Right ventricle myocardium superior (tissue), 1 donor: ENCODE measurements around the gene TARDBP. TPM values are rescaled to one million over a fixed set of nuclear protein-coding genes. Genes with fewer than 3 reads are reported as not detected.
"Not testable (repeated sequence)": the region's sequence is repeated elsewhere in the genome, so short reads cannot be mapped to it uniquely, and the experiment has no call there.

Experiments
- ATAC-seq: fragments of 200-7000 bp; cut with Tn5 transposase; one replicate; pipeline ENCODE4 v1.9.1; 2020; ENCODE audit warnings: mild to moderate bottlenecking; ENCODE audit not compliant: poor library complexity
- DNase-seq: peaks from one replicate; pipeline ENCODE4 v3.0.0-alpha.2; 2020
- intact Hi-C: fragments of 100-400 bp; cut with DNase I; formaldehyde crosslinking; loops from one replicate; pipeline ENCODE4 v1.11.2; 2022
- total RNA-seq: library from RNA; stranded (reverse); fragmentation: NEBNext Ultra II Directional; extraction: Animal tissue kit (Norgen Biotek cat#: 25700); gene quantifications from one replicate; pipeline ENCODE4 v1.2.1, GENCODE V29; 2021
- donor health status: DM: no; HTN: yes; CAD: no; lungs with severe emphysema.

Gene TARDBP
- total RNA-seq, 1 donor from 2014 or later = 106 TPM

DNA sequence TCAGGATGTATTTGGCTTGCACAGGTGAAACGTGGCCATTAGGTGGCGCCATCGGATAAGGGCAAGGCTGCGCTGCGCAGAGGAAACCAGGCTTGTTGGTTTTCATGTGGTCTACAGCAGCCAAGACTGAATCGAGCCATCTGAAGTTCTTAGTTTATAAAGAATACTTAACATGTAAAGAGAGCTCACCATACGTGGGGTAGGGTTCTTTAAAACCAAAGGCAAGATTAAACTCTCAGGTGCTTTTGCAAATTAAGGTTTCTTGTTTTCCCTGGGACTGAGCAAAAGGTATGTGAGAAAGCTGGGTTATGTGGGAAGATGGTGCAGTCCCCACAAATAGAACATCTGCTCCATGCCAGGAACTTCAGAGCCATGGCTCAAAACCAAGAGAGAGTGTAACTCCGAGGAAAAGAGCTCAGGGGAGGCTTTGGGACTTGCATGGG lies 25.3 kb downstream of the TARDBP start:
- DNase-seq (peak; percentile 90), ATAC-seq (peak; percentile 99)
- intact Hi-C loops = loop anchor here (2.0 kb wide), 1 partner anchor 607 kb away; no protein-coding TSS in a partner anchor

DNA sequence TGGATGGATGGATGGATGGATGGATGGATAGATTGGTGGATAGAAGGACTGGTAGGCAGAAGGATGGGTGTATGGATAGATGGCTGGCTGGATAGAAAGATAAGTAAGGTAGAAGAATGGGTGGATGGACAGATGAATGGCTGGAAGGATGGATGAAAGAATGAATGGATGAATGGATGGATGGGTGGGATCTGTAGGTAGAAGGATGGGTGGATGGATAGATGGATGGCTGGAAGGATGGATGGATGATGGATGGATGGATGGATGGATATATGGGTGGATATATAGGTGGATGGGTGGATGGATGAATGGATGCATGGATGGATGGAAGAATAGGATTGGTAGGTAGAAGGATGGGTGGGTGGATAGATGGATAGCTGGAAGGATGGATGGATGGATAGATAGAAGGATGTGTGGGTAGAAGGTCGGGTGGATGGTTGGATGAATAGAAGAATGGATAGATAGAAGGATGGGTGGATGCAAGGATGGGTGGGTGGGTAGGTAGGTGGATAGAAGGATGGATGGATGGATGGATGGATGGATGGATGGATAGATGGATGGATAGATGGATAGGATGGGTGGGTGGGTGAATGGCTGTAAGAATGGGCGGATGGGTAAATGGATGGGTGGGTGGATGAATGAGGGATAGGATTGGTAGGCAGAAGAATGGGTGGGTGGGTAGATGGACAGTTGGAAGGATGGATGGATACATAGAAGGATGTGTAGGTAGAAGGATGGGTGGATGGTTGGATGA lies 27.1 kb downstream of the TARDBP start:
- ATAC-seq (no peak), DNase-seq (no peak)
- intact Hi-C loops = loop anchor here (2.0 kb wide), 1 partner anchor 605 kb away; no protein-coding TSS in a partner anchor

DNA sequence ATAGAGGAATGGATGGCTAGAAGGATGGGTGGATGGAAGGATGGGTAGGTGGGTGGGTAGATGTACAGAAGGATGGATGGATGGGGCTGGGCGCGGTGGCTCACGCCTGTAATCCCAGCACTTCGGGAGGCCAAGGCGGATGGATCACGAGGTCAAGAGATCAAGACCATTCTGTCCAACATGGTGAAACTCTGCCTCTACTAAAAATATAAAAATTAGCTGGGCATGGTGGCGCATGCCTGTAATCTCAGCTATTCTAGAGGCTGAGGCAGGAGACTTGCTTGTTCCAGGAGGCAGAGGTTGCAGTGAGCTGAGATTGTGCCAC lies 27.6 kb downstream of the TARDBP start:
- ATAC-seq, DNase-seq, intact Hi-C loops: not testable (repeated sequence)

DNA sequence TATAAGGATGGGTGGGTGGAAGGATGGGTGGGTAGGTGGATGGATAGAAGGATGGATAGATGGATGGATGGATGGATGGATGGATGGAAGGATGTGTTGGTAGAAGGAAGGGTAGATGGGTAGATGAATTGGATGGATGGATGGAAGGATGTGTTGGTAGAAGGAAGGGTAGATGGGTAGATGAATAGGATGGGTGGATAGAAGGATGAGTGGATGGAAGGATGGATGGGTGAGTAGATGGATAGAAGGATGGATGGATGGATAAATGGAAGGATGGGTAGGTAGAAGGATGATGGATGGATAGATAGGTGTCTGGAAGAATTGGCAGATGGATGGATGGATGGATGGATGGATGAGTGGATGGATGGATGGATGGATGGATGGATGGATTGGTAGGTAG lies 28.6 kb downstream of the TARDBP start:
- DNase-seq (no peak), ATAC-seq (no peak)
- intact Hi-C loops = no loop called here

DNA sequence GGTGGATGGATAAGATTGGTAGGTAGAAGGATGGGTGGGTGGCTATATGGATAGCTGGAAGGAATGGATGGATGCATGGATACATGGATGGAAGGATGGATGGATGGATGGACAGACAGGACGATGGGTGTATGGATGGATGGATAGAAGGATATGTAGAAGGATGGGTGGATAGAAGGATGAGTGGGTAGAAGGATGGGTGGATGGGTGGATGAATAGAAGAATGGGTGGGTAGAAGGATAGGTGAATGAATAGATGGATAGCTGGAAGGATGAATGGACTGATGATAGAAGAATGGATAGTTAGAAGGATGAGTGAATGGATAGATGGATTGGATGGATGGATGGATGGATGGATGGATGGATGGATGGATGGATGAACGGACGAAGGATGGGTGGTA lies 29.6 kb downstream of the TARDBP start:
- intact Hi-C loops = no loop called here
- DNase-seq (no peak), ATAC-seq (no peak)

DNA sequence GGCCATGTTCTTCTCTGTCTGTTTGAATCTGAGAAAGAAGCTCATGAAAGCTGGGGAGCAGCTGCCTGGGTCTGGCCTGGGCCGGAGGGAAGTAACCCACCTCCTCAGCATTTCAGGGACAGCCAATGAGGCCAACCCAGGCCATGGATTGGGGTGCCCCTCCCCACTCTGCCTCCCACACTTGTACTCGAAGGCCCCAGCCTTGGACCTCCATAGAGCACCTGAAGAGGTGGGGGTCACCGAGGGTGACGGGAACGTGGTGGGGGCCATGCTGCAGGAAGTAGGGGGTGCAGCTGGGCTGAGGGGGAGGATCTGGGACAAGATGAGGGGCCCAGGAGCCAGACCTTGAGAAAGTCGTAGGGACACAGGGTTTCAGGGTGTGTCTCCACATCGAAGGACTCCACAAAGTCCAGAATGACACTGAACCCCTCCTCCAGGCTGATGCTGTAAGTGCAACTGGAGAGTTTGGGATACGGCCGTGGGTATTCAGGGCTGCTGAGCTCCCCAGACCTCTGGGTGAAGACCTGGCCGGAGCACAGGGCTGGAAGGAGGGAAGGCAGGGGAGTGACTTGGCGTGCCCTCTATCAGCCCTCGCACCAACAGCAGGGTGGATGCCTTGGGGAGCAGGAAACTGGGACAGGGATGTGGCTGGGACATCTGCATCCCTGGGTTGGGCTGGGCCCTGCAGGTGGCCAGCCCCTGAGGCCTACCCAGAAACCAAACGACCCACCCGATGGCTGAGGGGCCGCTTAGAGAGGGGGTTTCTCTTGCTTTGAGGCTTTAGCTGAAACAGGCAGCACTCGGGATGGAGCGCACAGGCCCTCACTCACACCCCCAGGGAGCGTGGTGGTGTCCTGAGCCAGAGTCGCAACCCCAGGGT lies 30.8 kb downstream of the TARDBP start:
- intact Hi-C loops = no loop called here
- no peak for DNase-seq
- no peak for ATAC-seq

DNA sequence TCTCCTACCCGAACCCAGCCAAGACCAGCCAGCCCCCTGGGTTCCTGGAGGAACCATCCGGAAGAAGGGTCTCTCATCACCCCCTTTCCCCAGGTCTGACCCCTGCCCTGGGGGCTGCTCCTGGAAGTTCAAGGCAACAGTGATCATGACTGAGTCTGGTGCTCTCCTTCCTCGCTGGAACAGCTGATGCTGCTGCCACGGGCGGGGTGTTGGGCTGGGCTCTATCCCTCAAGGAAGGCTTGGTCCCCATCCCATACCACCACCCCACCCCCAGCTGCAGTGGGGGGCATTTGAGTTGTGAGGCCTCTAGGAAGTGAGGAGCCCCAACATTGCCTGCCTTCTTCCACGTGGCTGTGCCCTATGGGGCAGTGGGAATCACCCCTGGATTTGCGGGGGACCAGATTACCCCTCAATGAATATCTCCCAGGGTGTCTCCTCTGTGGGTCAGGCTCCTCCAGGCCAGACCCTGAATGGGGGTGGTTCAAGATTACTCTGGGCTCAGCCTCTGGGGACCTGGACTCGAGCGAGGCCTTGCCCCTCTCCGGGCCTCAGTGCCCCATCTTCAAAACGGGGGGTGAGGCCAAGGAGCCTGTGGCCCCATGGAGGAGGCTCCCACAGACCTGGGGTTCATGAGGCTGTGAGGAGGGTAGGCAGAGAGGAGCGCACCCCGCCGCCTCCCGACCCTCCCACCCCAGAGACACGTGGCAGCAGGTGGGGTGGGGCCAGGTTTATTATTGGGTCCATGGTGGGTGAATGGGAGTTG lies 31.8 kb downstream of the TARDBP start:
- intact Hi-C loops = no loop called here
- DNase-seq (no peak), ATAC-seq (no peak)

DNA sequence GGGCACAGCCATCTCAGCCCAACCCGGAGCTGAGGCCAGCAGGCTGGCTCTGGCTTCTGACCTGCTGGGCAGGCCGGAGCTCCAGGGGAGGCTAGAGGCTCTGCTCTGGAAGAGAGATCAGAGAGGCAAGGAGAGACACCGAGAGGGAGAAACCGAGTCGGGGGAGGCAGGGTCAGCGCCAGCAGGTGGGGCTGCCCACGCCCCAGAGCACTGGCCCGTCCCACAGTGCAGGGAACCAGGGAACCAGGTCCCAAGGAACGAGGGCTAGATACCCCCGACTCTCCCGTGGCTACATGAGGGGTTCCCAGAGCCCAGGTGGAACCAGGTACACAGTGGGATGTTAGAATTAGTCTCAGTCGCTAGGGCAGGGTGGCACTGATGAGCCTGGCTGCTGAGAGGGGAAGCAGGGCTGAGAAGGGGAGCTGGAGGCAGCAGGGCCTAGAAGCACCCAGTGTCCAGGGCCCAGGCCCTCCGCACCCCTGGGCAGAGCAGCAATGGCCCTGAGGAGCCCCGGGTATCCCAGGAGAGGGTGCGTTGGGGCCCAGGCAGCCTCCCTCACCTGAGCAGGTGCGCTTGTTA lies 32.5 kb downstream of the TARDBP start:
- no peak for ATAC-seq
- intact Hi-C loops = no loop called here
- DNase-seq = no peak

DNA sequence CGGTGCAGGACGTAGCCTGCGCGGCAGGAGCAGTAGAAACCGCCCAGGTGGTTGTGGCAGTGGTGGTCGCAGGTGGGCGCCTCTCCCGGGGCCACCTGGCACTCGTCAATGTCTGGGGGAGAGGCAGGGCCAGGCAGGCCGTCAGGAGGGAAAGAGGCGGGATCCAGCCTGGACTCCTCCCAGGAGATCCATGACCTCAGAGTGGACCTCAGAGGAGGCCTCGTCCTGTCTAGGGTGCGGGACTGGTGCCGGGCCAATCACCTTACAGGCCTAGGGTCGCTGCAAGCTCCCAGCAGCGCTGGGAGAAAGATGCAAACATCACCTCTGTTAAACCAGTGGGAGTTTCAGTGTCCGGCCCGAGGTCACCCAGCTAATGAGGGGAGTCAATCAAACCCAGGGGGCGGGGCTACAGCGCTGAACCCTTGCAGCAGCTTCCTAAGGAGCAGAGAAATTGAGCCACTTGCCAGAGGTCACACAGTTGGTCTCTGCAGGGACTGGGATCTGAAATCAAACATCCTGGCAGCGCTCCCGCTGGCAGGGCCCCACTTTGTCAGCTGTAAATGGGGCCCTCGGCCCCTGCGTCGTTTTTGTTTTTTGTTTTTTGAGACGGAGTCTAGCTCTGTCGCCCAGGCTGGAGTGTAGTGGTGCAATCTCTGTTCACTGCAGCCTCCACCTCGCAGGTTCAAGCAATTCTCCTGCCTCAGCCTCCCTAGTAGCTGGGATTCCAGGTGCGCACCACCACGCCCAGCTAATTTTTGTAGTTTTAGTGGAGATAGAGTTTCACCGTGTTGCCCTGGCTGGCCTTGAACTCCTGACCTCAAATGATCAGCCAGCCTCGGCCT lies 33.2 kb downstream of the TARDBP start:
- intact Hi-C loops = no loop called here
- no peak for ATAC-seq
- DNase-seq = no peak

DNA sequence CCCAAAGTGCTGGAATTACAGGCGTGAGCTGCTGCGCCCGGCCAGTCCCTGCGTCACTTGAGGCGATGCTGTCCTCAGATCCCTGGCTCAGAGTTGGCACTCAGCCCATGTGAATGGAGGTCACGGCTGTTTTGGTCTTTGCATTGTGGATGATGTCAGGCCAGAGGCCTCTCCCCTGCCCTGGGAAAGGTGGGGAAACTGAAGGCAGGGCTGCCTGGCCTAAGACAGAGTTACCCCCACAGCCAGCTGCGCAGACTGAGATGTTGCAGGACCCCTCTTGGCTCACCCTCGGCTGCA lies 33.8 kb downstream of the TARDBP start:
- no peak for DNase-seq
- intact Hi-C loops = no loop called here
- no peak for ATAC-seq

DNA sequence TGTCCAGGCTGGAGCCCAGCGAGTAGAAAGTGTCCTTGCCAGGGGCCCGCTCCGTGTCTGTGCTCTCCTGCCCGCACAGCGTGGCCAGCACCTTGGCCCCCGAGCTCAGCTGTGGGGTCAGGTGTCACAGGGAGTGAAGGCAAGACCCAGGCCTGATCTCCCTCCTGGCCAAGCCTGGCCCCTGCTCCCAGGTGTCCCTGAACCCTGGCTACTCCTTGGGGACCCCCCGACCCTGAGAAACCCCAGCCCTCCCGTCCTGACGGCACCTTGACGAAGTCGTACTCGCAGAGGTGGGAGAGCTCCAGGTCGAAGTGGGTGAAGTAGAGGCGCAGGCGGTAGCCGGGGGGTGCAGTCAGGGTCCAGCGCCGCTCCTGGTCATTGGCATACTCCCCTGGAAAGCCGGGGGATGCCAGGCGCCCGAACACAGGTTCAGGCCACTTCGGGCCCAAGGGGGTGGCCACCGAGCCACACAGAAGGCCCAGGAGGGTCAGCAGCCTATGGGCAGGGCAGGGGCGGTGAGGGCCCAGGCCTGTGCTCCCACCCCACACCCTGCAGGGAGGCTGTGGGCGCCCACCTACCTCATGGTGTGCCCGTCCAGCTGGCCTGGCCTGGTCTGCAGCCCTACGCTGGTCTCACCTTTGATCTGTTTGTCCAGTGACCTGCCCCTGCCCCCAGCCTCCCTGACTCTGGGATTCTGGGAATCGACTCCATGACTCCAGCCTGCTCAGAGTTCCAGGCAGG lies 34.3 kb downstream of the TARDBP start, which contains the start of gene MASP2:
MASP2 (minus strand) TSS at position 615 of the 741 bp plus-strand sequence; CDS start at position 583, 32 bp downstream.
- no peak for ATAC-seq
- intact Hi-C loops = no loop called here
- no peak for DNase-seq

DNA sequence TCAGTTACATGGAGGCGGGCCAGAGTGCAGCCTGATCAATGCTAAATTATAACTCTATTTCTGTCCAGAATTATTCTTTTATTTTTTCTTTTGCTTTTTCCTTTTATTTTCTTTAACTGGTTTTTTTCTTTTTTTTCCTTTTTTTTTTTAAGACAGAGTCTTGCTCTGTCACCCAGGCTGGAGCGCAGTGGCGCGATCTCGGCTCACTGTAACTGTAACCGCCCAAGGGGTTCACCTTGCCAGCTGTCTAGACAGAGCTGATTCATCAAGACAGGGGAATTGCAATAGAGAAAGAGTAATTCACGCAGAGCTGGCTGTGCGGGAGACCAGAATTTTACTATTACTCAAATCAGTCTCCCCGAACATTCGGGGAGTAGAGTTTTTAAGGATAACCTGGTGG lies 38.7 kb downstream of the TARDBP start:
- ATAC-seq, intact Hi-C loops, DNase-seq: not testable (repeated sequence)

DNA sequence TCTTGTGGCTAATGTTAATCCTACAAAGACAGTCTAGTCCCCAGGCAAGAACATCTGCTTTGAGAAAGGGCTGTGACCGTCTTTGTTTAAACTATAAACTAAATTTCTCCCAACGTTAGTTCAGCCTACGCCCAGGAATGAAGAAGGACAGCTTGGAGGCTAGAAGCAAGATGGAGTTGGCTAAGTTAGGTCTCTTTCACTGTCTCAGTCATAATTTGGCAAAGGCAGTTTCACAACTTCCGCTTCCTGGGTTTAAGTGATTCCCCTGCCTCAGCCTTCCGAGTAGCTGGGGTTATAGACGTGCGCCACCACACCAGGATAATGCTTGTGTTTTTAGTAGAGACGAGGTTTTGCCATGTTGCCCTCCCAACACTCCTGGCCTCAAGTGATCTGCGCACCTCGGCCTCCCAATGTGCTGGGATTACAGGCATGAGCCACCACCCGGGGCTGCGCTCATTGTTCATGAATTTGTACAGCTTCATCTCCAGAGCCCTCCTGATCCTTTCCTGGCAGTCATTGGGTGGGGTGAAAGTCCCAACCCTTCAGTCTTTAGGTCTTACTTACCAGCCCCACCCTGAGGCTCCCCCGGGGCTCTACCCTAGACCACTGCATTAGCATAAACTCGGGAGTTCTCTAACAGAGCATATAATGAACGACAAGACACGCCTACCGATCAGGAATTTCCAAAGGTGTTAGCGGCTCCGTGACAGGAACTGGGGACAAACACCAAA lies 39.5 kb downstream of the TARDBP start:
- intact Hi-C loops = no loop called here
- ATAC-seq = no peak
- no peak for DNase-seq

DNA sequence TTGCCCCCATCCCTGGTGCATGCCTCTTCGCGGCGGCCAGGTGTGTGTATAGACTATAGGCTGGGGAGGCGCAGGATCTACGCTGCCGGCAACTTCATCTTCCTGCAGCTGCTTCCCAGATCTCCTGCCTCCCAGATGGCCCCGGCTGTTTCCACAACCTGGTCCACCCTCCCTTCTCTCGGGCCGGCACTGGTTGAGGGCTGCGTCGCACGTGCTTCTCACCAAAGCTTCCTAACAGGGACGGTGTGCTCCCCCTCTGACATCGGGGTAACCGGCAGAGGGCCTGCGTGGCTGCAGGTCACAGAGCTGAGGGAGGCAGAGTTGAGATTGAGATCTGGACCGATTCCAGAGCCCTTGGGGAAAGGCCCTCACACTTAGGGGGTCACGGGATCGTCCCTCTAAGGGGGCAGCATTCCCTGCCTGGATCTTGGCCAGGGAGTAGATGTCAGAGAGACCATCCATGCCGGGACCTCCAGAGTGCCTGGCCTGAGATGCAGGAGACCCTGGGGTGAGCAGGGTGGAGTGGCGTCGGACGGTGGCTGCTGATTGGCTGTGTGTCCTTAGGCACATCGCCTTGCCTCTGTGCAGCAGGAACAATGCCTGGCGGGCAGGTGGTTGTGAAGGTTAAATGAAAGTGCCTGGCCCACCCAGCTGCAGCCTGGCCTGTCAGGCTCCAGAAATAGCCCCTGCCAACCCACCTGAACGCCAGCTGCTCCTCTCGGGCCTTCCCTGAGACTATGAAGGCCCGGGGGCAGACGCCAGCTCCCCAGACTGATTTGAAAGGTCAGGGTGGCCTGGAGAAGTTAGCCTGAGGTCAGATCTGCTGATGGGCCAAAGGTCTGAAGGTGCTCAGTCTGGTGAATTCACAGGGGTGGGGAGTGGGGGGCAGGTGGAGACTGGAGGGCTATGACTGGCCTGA lies 40.6 kb downstream of the TARDBP start:
- ATAC-seq (peak; percentile 21), DNase-seq (no peak)
- intact Hi-C loops = no loop called here

DNA sequence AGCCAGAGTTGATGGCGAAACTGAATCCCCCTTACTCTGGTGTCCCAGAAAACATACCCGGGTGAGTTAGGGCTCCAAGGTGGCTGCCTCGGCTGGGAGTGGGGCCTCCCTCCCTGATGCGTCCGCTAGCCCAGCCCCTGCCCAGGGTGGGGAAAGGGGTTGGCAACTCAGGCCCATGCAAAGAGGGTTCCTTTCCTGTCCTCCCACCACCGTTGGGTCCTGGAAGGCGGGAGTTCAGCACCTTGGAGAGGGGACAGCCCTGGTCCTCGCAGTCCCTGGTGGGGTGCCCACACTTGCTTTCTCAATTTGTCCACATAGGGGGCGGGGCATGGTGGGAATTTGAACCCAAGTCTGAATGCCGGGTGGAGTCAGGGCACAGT lies 41.3 kb downstream of the TARDBP start:
- DNase-seq = no peak
- intact Hi-C loops = no loop called here

DNA sequence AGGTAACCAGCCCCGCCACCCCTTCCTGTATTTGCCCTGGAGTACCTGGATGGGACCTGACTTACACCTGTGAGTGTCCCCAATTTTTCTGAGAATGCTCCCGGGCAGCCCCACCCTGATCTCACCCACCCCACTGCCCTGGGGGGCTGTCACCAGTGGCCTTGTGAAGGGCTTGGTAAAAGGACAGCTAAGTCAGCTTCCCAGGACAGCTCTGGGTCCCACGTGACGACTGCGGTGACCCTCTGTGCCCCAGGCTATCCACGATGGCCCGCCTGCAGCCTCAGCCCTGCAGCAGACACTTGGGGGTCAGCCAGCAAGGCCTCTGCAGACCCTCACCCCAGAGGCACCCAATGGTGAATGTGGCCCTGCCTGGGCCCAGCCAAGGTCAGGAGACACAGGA lies 41.7 kb downstream of the TARDBP start:
- ATAC-seq = no peak

More for the DNA sequence above, 41.3 kb downstream of the TARDBP start:
- peak; percentile 43 for ATAC-seq

More for the DNA sequence above, 41.7 kb downstream of the TARDBP start:
- DNase-seq = no peak
- intact Hi-C loops = no loop called here
